WTC11 (cell line): ENCODE measurements around the gene CACNB4. TPM values are rescaled to one million over a fixed set of nuclear protein-coding genes. Genes with fewer than 3 reads are reported as not detected.

Experiments
- ATAC-seq: fragments of 200-7000 bp; cut with Tn5 transposase; 2 replicates; pipeline ENCODE4 v1.10.0; 2021; ENCODE audit warnings: mild to moderate bottlenecking, moderate library complexity
- CTCF ChIA-PET: fragments of 300-600 bp; sonication (Branson Sonifier 250); formaldehyde crosslinking; loops from one replicate; lab custom pipeline; 2021; ENCODE audit warnings: antibody characterized with exemption; lab: Charles Lee
- POLR2A ChIA-PET: fragments of 350-600 bp; sonication (Branson Sonifier 250); formaldehyde crosslinking; loops from one replicate; lab custom pipeline; 2021; ENCODE audit warnings: antibody characterized with exemption; lab: Charles Lee
- DNase-seq: peaks from one replicate; pipeline ENCODE4 v3.0.0; 2021; ENCODE audit warnings: low spot score
- H3K27ac Mint-ChIP-seq: 2 replicates; pipeline ENCODE4 v1.8.0; 2021; ENCODE audit warnings: mixed read lengths
- H3K27me3 Mint-ChIP-seq: 2 replicates; pipeline ENCODE4 v1.8.0; 2021; ENCODE audit warnings: low read depth, mild to moderate bottlenecking, moderate library complexity, mixed read lengths
- H3K36me3 Mint-ChIP-seq: 2 replicates; pipeline ENCODE4 v1.8.0; 2021; ENCODE audit warnings: mixed read lengths
- H3K4me1 Mint-ChIP-seq: 2 replicates; pipeline ENCODE4 v1.8.0; 2022; ENCODE audit warnings: mixed read lengths
- H3K4me3 Mint-ChIP-seq: 2 replicates; pipeline ENCODE4 v1.8.0; 2021; ENCODE audit warnings: mild to moderate bottlenecking, moderate library complexity, mixed read lengths
- H3K9me3 Mint-ChIP-seq: 2 replicates; pipeline ENCODE4 v1.8.0; 2021; ENCODE audit warnings: mixed read lengths
- ARID4B ChIP-seq: sonication (generic); formaldehyde crosslinking; IDR thresholded peaks from 2 replicates; pipeline ENCODE4 v1.8.0; 2023; ENCODE audit warnings: missing genetic modification reagents, mild to moderate bottlenecking, borderline replicate concordance
- ESRRA ChIP-seq: sonication (generic); formaldehyde crosslinking; IDR thresholded peaks from 2 replicates; pipeline ENCODE4 v1.8.1; 2022; ENCODE audit warnings: mild to moderate bottlenecking, missing genetic modification reagents, borderline replicate concordance
- NR2C2 ChIP-seq: sonication (generic); formaldehyde crosslinking; IDR thresholded peaks from 2 replicates; pipeline ENCODE4 v1.8.0; 2022; ENCODE audit warnings: mild to moderate bottlenecking, missing genetic modification reagents
- NR3C1 ChIP-seq: sonication (generic); formaldehyde crosslinking; conservative IDR thresholded peaks from 2 replicates; pipeline ENCODE4 v1.8.1; 2023; ENCODE audit warnings: low read depth, mild to moderate bottlenecking, missing genetic modification reagents
- ZNF121 ChIP-seq: sonication (generic); formaldehyde crosslinking; IDR thresholded peaks from 2 replicates; pipeline ENCODE4 v1.8.0; 2023; ENCODE audit warnings: missing genetic modification reagents
- ZNF232 ChIP-seq: sonication (generic); formaldehyde crosslinking; IDR thresholded peaks from 2 replicates; pipeline ENCODE4 v1.8.0; 2022; ENCODE audit warnings: mild to moderate bottlenecking, missing genetic modification reagents
- total RNA-seq: library from RNA; stranded (reverse); gene quantifications from 3 replicates; pipeline ENCODE4 v1.2.3, GENCODE V29; 2021
- TF ChIP-seq, protein P1 (sequence below): fragments of 250-450 bp; sonication (Bioruptor Pico); IDR thresholded peaks from 2 replicates; pipeline ENCODE4 v1.8.0; 2021; ENCODE audit warnings: mild to moderate bottlenecking
- TF ChIP-seq, protein P2 (sequence below): sonication (generic); formaldehyde crosslinking; IDR thresholded peaks from 2 replicates; pipeline ENCODE4 v1.8.0; 2023; ENCODE audit warnings: mild to moderate bottlenecking, missing genetic modification reagents
- TF ChIP-seq, protein P3 (sequence below): sonication (generic); formaldehyde crosslinking; IDR thresholded peaks from 2 replicates; pipeline ENCODE4 v1.8.1; 2022; ENCODE audit warnings: low read depth, missing genetic modification reagents, borderline replicate concordance

The CACNB4 gene
- total RNA-seq, 1 experiment from 2014 or later, result 4.7 TPM

DNA sequence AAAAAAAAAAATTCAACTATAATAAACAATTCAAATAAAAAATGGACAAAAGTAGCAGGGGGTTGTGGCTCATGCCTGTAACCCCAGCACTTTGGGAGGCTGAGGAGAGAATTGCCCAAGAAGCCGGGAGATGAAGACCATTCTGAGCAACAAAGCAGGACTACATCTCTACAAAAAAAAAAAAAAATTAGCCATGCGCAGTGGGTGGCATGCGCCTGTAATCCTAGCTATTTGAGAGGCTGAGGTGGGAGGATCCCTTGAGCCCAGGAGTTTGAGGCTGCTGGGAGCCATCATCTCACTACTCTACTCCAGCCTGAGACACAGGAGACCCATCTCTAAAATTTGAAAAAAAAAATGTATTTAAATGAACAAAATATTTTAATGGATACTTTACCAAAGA lies 4.4 kb upstream of the CACNB4 start (continued):
- TF ChIP-seq, protein P1, sequence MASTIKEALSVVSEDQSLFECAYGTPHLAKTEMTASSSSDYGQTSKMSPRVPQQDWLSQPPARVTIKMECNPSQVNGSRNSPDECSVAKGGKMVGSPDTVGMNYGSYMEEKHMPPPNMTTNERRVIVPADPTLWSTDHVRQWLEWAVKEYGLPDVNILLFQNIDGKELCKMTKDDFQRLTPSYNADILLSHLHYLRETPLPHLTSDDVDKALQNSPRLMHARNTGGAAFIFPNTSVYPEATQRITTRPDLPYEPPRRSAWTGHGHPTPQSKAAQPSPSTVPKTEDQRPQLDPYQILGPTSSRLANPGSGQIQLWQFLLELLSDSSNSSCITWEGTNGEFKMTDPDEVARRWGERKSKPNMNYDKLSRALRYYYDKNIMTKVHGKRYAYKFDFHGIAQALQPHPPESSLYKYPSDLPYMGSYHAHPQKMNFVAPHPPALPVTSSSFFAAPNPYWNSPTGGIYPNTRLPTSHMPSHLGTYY (CRISPR knock-in tag), result no peak
- TF ChIP-seq, protein P2, sequence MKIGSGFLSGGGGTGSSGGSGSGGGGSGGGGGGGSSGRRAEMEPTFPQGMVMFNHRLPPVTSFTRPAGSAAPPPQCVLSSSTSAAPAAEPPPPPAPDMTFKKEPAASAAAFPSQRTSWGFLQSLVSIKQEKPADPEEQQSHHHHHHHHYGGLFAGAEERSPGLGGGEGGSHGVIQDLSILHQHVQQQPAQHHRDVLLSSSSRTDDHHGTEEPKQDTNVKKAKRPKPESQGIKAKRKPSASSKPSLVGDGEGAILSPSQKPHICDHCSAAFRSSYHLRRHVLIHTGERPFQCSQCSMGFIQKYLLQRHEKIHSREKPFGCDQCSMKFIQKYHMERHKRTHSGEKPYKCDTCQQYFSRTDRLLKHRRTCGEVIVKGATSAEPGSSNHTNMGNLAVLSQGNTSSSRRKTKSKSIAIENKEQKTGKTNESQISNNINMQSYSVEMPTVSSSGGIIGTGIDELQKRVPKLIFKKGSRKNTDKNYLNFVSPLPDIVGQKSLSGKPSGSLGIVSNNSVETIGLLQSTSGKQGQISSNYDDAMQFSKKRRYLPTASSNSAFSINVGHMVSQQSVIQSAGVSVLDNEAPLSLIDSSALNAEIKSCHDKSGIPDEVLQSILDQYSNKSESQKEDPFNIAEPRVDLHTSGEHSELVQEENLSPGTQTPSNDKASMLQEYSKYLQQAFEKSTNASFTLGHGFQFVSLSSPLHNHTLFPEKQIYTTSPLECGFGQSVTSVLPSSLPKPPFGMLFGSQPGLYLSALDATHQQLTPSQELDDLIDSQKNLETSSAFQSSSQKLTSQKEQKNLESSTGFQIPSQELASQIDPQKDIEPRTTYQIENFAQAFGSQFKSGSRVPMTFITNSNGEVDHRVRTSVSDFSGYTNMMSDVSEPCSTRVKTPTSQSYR (CRISPR knock-in tag), result no peak

DNA sequence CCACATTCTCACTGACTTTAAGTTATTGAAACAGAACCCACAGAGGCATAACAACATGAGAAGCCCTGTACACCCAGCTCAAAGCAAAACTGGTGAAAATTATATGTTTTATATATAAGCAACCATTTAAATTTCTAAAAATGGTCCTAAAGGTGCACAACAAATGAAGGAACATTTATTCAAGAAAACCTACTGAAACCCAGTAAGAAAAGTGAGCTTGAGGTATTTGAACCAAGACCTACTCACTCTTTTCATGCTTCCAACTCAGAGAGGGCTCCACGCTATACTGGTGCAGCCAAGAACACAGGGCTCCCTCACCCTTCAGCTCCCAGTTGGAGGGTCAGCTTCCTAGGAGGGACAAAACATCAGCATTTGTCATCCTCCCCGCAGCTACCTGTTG lies 2.1 kb upstream of the CACNB4 start:
- POLR2A ChIA-PET, result interaction anchor here (0.9 kb wide), 1 partner anchor 10 kb away, joined by 3 read pairs; no protein-coding TSS in a partner anchor
- CTCF ChIA-PET, result no interaction called here
- no peaks in the 10 kb centered on the region for H3K9me3 Mint-ChIP-seq
- ATAC-seq (no peak), DNase-seq (no peak)
- H3K36me3 Mint-ChIP-seq, result no peaks in the 10 kb centered on the region
- no peak overlapping the region for H3K4me3 Mint-ChIP-seq
- TF ChIP-seq ZNF232 (CRISPR knock-in tag) (no peak), NR2C2 (no peak)
- TF ChIP-seq, protein P3, sequence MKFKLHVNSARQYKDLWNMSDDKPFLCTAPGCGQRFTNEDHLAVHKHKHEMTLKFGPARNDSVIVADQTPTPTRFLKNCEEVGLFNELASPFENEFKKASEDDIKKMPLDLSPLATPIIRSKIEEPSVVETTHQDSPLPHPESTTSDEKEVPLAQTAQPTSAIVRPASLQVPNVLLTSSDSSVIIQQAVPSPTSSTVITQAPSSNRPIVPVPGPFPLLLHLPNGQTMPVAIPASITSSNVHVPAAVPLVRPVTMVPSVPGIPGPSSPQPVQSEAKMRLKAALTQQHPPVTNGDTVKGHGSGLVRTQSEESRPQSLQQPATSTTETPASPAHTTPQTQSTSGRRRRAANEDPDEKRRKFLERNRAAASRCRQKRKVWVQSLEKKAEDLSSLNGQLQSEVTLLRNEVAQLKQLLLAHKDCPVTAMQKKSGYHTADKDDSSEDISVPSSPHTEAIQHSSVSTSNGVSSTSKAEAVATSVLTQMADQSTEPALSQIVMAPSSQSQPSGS (CRISPR knock-in tag), result no peak
- H3K4me1 Mint-ChIP-seq, result peaks cover 18% of the 10 kb centered on the region
- peaks cover 56% of the 10 kb centered on the region for H3K27me3 Mint-ChIP-seq
- H3K27ac Mint-ChIP-seq, result no peak overlapping the region

- ATAC-seq, result peak; percentile 41
Observed at GRCh38 chr2:152099367-152100050, 665 bp upstream of the CACNB4 start.

More at GRCh38 chr2:152099367-152100050, 665 bp upstream of the CACNB4 start:
- POLR2A ChIA-PET, result no interaction called here
- H3K4me1 Mint-ChIP-seq, result peaks cover 18% of the 10 kb centered on the region
- TF ChIP-seq ARID4B (CRISPR knock-in tag) (no peak), ESRRA (CRISPR knock-in tag) (peak; percentile 84), ZNF121 (CRISPR knock-in tag) (peak; percentile 57; the same call in 1 of the 2 replicates), NR3C1 (CRISPR knock-in tag) (no peak)
- TF ChIP-seq, protein P2 (CRISPR knock-in tag), result no peak
- TF ChIP-seq, protein P3 (CRISPR knock-in tag), result no peak
- TF ChIP-seq, all 79 proteins: peak for 2
- peak; percentile 22 for DNase-seq
- Mint-ChIP-seq H3K36me3 (no peaks in the 10 kb centered on the region), H3K9me3 (no peaks in the 10 kb centered on the region), H3K27me3 (peaks cover 67% of the 10 kb centered on the region), H3K27ac (no peak overlapping the region), H3K4me3 (peak overlapping the region; percentile 88)
- CTCF ChIA-PET, result no interaction called here
